ENCODE data around the gene SLCO4C1. TPM values are rescaled to one million over a fixed set of nuclear protein-coding genes. Genes with fewer than 3 reads are reported as not detected.

The SLCO4C1 gene
- total RNA-seq, 1 donor from 2014 or later, result 0.11 TPM

DNA sequence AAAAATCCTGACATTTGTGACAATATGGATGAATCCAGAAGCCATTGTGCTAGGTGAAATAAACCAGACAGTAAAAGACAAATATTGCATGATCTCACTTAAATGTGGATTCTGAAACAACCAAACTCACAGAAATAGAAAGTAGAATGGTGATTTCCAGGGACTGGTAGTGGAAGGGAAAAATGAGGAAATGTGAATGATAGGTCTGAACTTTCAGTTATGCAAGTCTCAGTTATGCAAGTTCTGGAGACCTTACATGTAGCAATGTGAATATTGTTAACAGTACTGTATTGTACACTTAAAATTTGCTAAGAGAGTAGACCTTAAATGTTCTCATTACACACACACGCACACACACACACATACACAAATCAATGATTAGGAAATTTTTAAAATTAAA is 84.9 kb downstream of the SLCO4C1 start:
- no peak overlapping the region for H3K27ac Mint-ChIP-seq (ENCODE audit: unreplicated experiment)
- TF ChIP-seq, protein P1, sequence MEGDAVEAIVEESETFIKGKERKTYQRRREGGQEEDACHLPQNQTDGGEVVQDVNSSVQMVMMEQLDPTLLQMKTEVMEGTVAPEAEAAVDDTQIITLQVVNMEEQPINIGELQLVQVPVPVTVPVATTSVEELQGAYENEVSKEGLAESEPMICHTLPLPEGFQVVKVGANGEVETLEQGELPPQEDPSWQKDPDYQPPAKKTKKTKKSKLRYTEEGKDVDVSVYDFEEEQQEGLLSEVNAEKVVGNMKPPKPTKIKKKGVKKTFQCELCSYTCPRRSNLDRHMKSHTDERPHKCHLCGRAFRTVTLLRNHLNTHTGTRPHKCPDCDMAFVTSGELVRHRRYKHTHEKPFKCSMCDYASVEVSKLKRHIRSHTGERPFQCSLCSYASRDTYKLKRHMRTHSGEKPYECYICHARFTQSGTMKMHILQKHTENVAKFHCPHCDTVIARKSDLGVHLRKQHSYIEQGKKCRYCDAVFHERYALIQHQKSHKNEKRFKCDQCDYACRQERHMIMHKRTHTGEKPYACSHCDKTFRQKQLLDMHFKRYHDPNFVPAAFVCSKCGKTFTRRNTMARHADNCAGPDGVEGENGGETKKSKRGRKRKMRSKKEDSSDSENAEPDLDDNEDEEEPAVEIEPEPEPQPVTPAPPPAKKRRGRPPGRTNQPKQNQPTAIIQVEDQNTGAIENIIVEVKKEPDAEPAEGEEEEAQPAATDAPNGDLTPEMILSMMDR (IDR thresholded peaks at IDR 0.05), result no peak
- no peaks in the 10 kb centered on the region for H3K27me3 Mint-ChIP-seq (ENCODE audit: unreplicated experiment)
- no peaks in the 10 kb centered on the region for H3K4me1 Mint-ChIP-seq (ENCODE audit: unreplicated experiment)
- H3K4me3 Mint-ChIP-seq (ENCODE audit: unreplicated experiment), result no peak overlapping the region
- H3K36me3 Mint-ChIP-seq (ENCODE audit: unreplicated experiment), result no peaks in the 10 kb centered on the region
- H3K9me3 Mint-ChIP-seq (ENCODE audit: unreplicated experiment), result no peaks in the 10 kb centered on the region
- no peak for DNase-seq (ENCODE audit: extremely low spot score, unreplicated experiment)

DNA sequence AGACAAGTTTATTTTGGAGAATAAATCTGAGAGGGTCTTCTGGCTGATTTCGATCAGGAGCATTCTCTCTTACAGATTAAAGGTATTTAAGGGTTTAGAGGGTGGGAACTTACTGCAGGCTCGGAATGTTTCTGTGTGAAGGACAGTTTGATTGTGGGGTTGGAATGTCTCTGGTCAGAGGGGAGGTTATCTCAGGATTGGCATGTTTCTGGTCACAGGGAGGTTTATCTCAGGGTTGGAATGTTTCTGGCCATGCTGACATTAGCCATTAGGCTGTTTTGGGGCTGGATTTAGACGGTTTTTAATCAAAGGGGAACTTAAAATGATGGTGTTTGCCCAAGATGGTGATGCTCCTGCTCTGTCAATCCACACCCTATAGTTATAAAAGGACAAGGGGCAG is 95.2 kb downstream of the SLCO4C1 start:
- no peaks in the 10 kb centered on the region for H3K4me1 Mint-ChIP-seq (ENCODE audit: unreplicated experiment)
- H3K27me3 Mint-ChIP-seq (ENCODE audit: unreplicated experiment), result no peaks in the 10 kb centered on the region
- DNase-seq (ENCODE audit: extremely low spot score, unreplicated experiment), result no peak
- no peak overlapping the region for H3K27ac Mint-ChIP-seq (ENCODE audit: unreplicated experiment)
- no peak overlapping the region for H3K4me3 Mint-ChIP-seq (ENCODE audit: unreplicated experiment)
- TF ChIP-seq, protein P1 (IDR thresholded peaks at IDR 0.05), result no peak
- H3K9me3 Mint-ChIP-seq (ENCODE audit: unreplicated experiment), result no peaks in the 10 kb centered on the region
- no peaks in the 10 kb centered on the region for H3K36me3 Mint-ChIP-seq (ENCODE audit: unreplicated experiment)

DNA sequence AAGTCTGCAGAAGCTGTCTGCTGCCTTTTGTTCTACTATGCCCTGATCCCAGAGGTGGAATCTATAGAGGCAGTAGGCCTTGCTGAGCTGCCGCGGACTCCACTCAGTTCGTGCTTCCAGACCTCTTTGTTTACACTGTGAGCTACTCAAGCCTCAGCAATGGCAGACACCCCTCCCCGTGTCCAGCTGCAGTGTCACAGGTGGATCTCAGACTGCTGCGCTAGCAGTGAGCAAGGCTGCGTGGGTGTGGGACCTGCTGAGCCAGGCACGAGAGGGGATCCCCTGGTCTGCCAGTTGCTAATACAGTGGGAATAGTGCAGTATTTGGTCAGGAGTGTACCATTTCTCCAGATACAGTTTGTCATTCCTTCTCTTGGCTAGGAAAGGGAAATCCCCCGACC is 99.6 kb downstream of the SLCO4C1 start:
- TF ChIP-seq, protein P1 (IDR thresholded peaks at IDR 0.05), result no peak
- H3K27me3 Mint-ChIP-seq (ENCODE audit: unreplicated experiment), result no peaks in the 10 kb centered on the region
- no peak overlapping the region for H3K27ac Mint-ChIP-seq (ENCODE audit: unreplicated experiment)
- no peak for DNase-seq (ENCODE audit: extremely low spot score, unreplicated experiment)
- no peaks in the 10 kb centered on the region for H3K9me3 Mint-ChIP-seq (ENCODE audit: unreplicated experiment)
- H3K4me1 Mint-ChIP-seq (ENCODE audit: unreplicated experiment), result no peaks in the 10 kb centered on the region
- H3K36me3 Mint-ChIP-seq (ENCODE audit: unreplicated experiment), result no peaks in the 10 kb centered on the region
- H3K4me3 Mint-ChIP-seq (ENCODE audit: unreplicated experiment), result no peak overlapping the region

Other genes starting within 250 kb of the SLCO4C1 start
- 0.65 and 0.78 TPM in 2 replicates for gene SLCO6A1, start 202.7 kb upstream of the SLCO4C1 start, total RNA-seq

Data from osteocyte (in vitro differentiated cells).